ENCODE data around the gene LMF1.

DNA sequence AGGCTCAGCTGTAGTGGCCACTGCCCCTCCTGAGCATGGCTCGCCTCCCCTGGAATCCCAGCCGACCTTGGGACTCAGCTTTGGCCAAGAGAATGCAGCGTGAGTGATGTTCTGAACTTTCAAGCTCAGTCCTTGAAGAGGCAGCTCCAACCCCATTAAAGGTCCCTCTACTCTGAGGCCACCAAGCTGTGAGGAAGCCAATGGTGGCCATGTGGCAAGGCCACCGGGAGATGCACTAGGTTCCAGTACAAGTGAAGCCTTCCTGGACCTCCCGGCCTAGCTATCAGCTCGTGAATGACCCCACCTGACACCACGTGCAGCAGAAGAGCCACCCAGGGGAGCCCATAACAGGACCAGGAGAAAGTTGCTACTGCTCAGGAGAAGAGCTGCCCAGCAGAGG lies 88.5 kb downstream of the LMF1 start:
- TF ChIP-seq CTCF (optimal IDR thresholded peaks at IDR 0.05 in 1 of 3, IDR thresholded peaks at IDR 0.05 in 1 of 3, conservative IDR thresholded peaks at IDR 0.05 in 1 of 3; ENCODE audit: extremely low read depth in 1 of 3, insufficient read depth in 2 of 3, low read length in 3 of 3) (no peak), EZH2 (IDR thresholded peaks at IDR 0.05; ENCODE audit: low read length) (no peak)

Measured in keratinocyte (primary cell).